ENCODE data around the gene COX8A.

- TF ChIP-seq POLR2AphosphoS5 (IDR thresholded peaks at IDR 0.05) (no peak), POLR2A (IDR thresholded peaks at IDR 0.05) (no peak)
Measured at GRCh38 chr11:63999349-64000025, 25.1 kb downstream of the COX8A start.

Measured in breast epithelium (tissue), 3 donors.